HTR-8/SVneo (cell line): ENCODE results near the gene GRM1.
"Not testable (repeated sequence)": the region's sequence is repeated elsewhere in the genome, so short reads cannot be mapped to it uniquely, and the experiment has no call there.

Source experiments
- DNase-seq: peaks from one replicate; pipeline ENCODE4 v3.0.0; 2011; ENCODE audit warnings: low spot score, mixed read lengths; ENCODE audit not compliant: insufficient read length
- FAIRE-seq: peaks from 2 replicates; lab custom pipeline; 2011; peaks lifted over from hg19 to GRCh38; lab: Jason Lieb, UNC

GRM1 gene

DNA sequence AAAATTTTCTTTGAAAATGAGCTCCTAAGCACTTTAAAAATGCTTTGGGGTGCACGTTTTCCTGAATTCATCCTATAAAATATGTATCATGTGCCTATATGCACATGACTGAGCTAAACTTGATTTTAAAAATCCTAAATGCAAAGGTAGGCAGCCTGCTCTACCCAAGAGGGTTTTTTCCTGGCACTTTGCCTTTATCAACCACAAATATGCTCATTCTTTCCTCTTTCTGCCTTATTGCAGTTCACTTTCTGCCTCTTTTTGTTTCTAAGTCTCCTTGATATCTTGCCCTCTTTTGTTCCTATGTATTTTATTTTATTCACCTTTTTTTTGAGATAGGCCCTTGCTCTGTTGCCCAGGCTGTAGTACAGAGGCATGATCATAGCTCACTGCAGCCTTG, 229.3 kb downstream of the GRM1 start:
- no peak for FAIRE-seq

DNA sequence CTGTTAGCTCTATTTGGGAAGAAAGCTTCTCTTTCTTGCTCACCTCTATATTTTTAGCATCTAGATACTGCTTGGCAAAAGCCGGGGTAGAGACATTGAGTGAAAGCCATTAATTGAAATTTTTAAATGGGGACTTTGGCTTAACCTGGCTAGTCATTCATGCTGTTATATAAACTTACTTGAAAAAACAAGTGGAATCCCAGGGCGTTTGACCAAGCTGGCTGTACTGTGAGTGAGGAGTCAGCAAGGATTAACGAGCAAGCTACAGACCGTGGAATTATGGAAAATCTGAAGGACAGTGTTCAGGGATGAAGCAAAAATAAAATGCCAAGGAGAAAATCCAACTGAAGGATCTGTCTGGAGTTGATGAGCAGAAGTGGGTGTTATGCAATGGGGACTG, 232.0 kb downstream of the GRM1 start:
- DNase-seq = no peak
- no peak for FAIRE-seq

More for the DNA sequence above, 229.3 kb downstream of the GRM1 start:
- DNase-seq = no peak

DNA sequence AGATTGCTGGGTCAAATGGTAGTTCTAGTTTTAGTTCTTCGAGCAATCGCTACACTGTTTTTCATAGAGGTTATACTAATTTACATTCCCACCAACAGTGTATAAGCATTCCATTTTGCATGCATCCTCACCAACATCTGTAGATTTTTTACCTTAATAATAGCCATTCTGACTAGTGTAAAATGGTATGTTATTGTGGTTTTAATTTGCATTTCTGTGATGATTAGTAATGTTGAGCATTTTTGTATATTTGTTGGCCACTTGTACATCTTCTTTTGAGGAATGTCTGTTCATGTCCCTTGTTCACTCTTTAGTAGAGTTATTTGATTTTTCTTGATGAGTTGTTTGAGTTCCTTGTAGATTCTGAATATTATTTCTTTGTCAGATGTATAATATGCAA, 236.2 kb downstream of the GRM1 start:
- no peak for FAIRE-seq
- no peak for DNase-seq

DNA sequence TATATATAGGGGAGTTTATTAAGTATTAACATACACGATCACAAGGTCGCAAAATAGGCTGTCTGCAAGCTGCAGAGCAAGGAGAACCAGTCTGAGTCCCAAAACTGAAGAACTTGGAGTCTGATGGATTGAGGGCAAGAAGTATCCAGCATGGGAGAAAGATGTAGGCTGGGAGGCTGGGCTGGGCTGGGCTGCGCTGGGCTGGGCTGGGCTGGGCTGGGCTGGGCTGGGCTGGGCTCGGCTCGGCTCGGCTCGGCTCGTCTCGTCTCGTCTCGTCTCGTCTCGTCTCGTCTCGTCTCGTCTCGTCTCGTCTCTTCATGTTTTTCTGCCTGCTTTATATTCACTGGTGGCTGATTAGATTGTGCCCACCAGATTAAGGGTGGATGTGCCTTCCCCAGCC, 238.6 kb downstream of the GRM1 start:
- FAIRE-seq = no peak
- no peak for DNase-seq

DNA sequence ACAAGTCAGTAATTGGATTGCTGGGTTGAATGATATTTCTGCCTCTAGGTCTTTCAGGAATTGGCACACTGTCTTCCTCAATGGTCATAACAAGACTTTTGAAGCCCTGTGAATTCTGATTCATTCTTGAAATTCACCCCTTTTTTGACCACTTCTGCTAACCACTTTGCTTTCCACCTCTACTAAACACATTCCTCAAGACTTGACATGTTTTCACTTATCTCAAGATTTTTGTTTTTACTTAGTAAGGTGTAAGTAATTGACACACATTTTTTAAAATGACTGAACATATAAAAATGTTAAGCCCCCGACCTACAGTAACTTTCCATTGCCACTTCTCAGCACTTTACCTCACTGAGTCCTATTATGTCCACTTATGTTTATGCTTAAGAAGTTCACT, 239.1 kb downstream of the GRM1 start:
- DNase-seq (no peak), FAIRE-seq (no peak)

DNA sequence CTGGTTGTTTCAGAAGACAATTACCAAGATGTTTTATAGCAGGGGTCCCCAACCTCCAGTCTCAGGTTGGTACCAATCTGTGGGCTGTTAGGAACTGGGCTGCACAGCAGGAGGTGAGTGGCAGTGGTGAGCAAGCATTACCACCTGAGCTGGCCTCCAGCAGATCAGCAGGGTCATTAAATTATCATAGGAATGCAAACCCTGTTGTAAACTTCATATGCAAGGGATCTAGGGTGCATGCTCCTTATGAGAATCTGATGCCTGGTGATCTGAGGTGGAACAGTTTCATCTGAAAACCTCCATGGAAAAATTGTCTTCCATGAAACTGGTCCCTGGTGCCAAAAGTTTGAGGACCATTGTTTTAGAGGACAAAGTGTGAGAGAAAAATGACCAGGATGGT, 240.6 kb downstream of the GRM1 start:
- DNase-seq (no peak), FAIRE-seq (no peak)

DNA sequence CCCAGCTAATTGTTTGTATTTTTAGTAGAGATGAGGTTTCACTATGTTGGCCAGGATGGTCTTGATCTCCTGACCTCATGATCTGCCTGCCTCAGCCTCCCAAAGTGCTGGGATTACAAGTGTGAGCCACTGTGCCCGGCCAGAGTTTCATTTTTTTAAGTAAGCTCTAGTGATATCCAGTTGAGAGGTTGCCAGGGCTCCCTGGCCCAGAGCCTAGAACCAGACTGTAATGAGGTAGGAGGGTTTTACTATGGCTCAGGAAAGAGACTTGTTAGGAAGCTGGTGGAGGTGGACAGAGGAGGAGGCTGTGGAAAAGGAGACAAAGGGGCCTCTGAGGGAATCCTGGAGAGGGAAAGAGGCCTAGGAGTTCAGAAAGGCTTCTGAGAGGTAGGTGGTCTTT, 242.3 kb downstream of the GRM1 start:
- not testable (repeated sequence) for FAIRE-seq, DNase-seq

DNA sequence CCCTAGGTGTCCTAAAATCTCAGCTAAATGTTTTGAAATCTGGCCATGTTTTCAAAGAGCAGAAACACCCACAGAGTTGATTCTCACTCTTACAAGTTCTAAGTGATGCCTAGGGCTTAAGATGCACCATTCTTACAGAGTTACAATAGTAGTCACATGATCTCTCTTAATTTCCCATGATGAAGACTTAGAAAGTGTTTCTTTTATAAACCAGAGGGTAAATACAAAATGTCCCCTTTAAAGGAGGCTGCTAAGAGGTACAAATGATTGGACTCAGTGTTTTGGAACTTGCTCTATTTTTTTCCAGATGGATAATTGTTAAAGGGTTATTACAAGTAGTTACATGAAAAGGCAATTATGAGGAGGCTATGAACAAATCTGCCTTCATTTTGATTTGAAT, 244.6 kb downstream of the GRM1 start:
- no peak for DNase-seq
- FAIRE-seq = no peak

DNA sequence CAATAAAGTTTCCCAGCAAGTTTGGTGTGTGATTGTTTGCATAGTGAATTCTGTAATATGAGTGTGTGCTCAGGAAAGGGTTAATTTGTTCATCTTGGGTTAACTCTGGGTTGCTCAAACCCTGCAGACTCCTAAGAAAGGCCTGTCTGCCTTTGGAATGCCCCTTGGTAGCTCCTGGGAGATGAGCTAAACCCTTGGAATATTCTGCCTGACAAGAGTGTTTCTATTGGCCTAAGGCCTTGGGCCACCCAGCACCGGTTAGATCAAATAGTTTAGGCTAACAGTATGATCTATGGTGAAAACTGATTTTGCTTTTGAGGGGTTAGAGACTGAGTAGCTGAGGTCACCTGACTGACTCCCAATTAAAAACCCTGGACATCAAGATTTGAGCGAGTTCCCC, 248.3 kb downstream of the GRM1 start:
- DNase-seq (no peak), FAIRE-seq (no peak)

DNA sequence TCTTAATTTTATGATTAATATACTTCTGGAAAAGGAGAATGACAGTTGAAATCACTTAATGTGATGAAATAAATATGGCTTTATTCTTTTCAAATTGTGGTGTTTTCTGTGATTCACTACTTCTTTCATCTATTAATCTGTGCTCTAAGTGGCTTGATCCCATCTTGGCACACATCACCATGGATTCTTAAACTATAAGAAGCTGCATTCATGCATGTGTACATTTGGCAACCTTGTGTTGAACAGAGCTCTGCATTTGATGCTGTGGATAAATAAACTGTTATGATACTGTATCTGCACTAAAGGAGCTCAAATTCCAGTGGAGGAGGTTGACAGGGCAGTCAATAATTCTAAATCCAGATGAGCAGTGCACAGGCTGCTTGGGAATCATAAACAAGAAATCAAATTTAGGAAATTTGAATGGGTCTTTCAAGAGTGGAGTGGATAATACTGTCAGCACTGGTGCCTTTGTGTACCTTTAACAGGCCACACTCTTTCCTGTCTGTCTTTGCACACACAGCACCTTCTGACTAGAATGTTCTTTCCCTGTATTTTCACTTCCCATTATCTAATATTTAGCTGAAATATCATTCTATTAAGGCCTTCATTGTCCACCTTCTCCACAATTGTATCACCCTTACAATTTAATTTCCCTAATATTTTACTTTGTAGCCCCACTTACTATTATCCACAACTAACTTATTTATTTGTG, 252.9 kb downstream of the GRM1 start:
- FAIRE-seq (no peak), DNase-seq (no peak)

DNA sequence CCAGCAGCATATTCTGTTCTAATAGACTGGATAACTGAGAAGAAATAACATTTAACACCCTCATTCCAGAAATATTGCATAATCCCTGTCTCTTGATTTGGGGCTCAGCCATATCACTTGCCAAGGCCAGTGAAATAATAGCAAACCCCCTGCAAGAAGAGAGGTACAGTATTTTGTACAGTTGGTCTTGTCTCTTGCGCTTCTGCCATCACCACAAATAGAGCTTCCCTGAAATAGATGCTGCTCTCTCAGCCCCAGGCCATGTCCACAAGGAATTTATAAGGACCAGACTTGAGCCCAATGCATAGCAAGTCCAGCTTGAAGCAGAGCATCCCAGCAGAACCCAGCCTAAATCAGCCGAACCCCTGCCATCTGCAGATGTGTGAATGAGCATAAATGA, 254.0 kb downstream of the GRM1 start:
- DNase-seq (no peak), FAIRE-seq (no peak)

DNA sequence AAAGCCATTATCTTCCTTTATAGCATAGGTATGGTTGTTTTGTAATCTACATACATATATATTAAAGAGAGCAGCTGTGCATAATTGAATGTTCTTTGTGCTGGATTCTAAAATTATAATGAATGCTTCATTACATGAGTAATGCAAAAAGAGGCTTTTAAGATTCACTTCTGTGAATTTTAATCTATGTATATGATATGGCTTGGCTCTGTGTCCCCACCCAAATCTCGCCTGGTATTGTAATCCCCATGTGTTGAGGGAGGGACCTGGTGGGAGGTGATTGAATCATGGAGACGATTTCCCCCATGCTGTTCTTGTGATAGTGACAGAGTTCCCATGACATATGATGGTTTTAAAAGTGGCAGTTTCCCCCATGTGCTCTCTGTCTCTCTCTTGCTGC, 255.4 kb downstream of the GRM1 start:
- DNase-seq = no peak
- no peak for FAIRE-seq

DNA sequence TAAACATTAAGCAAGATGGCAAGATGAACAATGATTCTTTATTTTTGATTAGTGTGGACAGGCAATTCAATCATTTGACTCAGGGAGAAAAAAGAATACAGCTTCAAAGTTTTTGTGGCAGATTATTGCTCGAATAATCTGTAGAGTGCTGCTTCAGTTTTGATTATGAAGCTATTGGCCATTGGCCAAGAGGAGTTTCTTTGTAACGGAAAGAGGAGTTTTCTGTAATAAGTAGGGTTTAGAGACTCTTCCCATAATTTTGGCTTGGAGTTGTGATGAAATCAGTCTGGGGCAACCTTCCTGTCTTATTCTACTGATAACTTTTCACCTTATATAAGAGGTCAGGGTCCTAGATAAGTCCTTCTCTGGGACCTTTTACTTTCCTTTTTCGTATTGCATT, 258.1 kb downstream of the GRM1 start:
- DNase-seq (no peak), FAIRE-seq (no peak)

DNA sequence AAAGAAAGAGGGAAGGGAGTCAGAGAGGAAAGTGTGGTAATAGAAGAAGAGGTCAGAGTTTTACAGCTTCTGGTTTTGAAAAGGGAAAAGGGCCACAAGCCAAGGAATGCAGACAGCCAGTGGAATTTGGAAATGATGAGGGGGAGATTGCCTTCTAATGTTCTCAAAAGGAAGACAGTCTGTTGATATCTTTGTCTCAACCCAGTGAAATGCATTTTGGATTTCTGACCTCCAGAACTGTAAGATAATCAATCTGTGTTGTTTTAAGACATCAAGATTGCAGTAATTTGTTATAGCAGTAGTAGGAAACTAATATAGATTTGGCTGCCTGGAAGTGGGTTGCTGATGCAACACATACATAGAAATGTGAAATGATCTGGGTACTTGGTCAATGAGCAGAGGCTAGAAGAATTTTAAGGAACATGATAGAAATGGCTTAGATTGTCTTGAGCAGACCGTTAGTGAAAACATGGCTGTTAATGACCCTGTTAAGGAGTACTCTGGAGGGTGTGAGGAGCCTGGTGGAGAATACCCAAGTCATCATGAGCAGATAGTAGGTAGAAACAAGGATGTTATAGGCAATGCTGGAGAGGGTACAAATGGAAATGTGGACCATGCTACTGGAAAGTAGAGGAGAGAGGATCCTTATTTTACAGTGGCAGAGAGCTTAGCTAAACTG, 259.0 kb downstream of the GRM1 start:
- FAIRE-seq (no peak), DNase-seq (no peak)

DNA sequence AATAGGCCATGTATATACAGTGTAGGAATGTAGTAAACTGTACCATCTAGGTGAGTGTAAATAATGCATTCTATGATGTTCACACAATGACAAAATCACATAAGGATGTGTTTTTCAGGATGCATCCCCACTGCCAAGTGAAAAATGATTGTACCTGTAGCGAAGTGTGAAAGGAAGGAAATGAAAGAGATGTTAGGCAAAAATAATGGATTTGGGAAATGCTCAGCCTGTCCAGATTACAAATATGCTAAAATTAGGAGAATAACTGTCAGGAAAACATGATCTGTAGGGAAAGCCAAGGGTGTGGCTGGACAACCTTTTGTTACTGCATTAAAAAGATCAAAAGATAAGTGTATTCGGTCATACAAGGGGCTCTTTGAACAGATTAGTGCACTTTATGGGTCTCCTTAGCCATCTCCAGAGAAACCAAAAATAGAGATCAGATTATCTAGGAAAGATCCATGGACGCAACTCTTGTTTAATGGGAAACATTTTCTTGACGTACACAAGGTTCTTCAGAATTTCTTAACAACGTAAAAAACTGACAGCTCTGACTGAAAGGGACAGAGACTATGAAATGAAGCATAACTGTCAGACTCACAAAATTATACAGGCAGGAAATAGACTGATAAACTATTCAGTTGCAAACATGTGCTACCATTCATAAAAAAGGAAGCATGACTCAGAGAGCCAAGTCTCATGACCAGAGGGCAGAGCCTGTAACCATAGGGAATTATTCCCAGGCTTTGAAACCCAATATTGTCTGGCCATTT, 261.1 kb downstream of the GRM1 start:
- FAIRE-seq (no peak), DNase-seq (peak; percentile 10)

DNA sequence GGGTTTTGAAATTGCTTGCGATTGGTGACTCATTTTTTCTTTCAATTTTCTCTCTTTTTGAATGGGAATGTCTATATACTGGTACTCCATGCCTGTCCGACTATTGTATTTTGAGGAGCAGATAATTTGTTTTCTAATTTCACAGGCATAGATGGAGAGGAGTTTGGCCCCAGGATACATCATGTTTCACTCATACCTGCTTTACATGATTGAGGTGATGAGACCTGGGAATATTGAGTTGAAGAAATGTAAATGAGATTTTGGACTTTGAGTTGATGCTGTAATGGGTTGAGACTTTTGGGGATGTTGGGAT, 261.7 kb downstream of the GRM1 start:
- FAIRE-seq (no peak), DNase-seq (no peak)

DNA sequence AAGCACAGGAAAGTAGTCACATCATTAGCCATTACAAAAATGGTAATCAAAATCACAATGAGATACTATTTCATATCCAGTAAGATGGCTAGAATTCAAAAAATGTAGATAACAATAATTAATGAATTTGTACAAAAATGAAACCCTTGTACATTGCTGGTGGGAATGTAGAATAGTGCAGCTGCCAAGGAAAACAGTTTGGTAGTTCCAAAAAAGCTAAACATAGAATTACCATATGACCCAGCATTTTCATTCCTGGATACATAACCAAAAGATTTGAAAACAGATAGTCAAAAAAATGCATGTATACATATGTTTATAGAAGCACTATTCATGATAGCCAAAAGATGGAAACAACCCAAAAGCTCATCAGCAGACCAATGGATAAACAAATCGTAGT, 263.6 kb downstream of the GRM1 start:
- FAIRE-seq (no peak), DNase-seq (no peak)

DNA sequence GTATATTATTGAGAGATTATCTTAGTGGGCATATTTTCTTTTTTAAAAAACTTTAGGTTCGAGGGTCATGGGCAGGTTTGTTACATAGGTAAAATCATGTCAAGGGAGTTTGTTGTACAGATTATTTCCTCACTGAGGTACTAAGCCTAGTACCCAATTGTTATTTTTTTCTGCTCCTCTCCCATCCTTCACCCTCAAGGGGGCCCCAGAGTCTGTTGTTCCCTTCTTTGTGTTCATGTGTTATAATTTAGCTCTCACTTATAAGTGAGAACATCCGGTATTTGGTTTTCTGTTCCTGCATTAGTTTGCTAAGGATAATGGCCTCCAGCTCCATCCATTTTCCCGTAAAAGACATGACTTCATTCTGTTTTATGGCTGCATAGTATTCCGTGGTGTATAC, 266.8 kb downstream of the GRM1 start:
- DNase-seq = no peak
- no peak for FAIRE-seq

DNA sequence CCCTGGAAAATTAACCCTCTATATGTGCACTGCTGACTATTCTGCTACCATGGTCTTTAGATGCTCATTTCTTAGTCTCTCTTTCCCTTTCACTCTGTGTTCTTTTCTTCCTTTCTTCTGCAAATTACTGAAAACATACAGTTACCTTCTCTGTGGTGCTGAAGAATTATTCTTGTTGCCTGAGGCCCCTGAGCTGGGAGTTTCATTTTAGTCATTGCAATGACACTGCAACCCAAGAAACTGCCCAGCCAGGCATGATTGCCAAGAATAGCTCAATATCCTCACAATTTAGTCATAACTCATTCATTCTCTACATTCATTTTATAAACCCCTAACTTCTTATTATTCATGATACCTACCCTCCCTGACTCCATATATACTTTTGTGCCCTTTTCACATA, 269.0 kb downstream of the GRM1 start:
- DNase-seq (no peak), FAIRE-seq (no peak)

DNA sequence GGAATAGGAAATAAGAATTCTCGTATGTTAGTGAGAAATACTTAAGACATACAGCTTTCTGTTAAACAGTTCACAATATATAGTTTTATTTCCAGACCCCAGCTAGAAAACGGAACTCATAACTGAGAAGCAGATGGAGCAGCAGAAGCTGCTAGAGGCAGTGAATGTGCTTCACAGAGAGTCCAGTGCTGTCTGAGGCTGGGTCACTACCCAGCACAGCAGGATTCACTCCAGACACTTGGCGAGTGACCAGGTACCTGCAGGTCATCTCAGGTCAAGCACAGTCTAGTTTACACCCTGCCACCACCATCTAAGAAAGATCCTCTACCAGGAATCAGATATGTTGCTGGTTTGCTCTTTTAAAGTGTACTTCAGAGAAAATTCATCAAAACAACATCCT, 271.7 kb downstream of the GRM1 start:
- no peak for FAIRE-seq
- no peak for DNase-seq

DNA sequence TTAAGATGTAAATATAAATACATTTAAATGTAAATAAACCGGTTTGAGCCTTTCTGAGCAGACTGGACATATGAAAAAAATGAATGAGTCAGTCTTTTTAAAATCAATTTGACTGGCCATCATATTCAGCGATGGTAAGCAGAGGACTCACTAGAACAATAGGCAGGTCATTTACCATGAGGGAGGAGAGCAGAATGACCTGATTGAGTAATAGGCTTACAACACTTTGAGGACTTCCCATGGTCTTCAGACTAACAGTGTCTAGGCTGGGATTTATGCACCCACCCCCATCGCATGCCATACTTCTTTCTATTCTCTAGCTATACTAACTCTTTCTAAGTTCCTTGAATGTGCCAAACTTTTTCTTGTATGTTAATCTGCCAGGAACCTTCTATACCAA, 272.9 kb downstream of the GRM1 start:
- DNase-seq (no peak), FAIRE-seq (no peak)

DNA sequence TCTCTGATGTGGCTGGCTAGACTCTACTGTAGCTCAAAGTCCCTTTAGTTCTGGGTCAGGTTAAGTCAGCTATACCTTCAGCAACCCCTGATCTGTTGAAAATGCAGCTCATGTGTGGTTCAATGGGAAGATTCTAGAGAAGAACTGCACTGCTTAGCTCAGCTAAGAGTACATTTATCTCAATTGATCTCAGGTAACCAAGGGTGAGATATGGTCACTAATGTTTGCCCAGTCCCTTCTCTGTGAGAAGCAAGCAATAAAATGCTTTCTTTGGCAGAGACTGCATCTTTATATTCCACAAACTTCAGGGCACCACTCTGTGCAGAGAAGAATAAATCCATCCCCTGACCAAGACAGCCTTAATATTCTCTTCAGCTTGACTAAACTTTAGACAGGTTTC, 274.1 kb downstream of the GRM1 start:
- DNase-seq (no peak), FAIRE-seq (no peak)
